Measurements from ENCODE around the gene ADIPOR1.
"Not testable (repeated sequence)": the region's sequence is repeated elsewhere in the genome, so short reads cannot be mapped to it uniquely, and the experiment has no call there.

The ADIPOR1 gene

GRCh38 chr1:202934755-202935154 is 23.4 kb downstream of the ADIPOR1 start:
- DNase-seq: no peak

GRCh38 chr1:202932476-202932875 is 25.6 kb downstream of the ADIPOR1 start:
- no peak for DNase-seq

- peak; percentile 97 for DNase-seq
Measured at GRCh38 chr1:202926581-202927491, 31.3 kb downstream of the ADIPOR1 start, which contains the start of gene KLHL12. KLHL12 (minus strand) TSS chr1:202927234; CDS start chr1:202925162, 2,072 bp downstream.

GRCh38 chr1:202923533-202923932 is 34.6 kb downstream of the ADIPOR1 start:
- peak; percentile 30 for DNase-seq

- no peak for DNase-seq
Measured at GRCh38 chr1:202919615-202920014, 38.5 kb downstream of the ADIPOR1 start.

- peak; percentile 37 for DNase-seq
Measured at GRCh38 chr1:202915146-202915545, 43.0 kb downstream of the ADIPOR1 start.

GRCh38 chr1:202912476-202912875 is 45.6 kb downstream of the ADIPOR1 start:
- not testable (repeated sequence) for DNase-seq

GRCh38 chr1:202909494-202909893 is 48.6 kb downstream of the ADIPOR1 start:
- DNase-seq: no peak

GRCh38 chr1:202908998-202909397 is 49.1 kb downstream of the ADIPOR1 start:
- DNase-seq: no peak

- no peak for DNase-seq
Measured at GRCh38 chr1:202905331-202905730, 52.8 kb downstream of the ADIPOR1 start.

GRCh38 chr1:202903808-202904207 is 54.3 kb downstream of the ADIPOR1 start:
- not testable (repeated sequence) for DNase-seq

- DNase-seq: no peak
Measured at GRCh38 chr1:202901555-202901954, 56.6 kb downstream of the ADIPOR1 start.

GRCh38 chr1:202892501-202892900 is 65.6 kb downstream of the ADIPOR1 start:
- no peak for DNase-seq

Measured in COR-L47 (cell line).